Skin epidermis (tissue), 12 donors: ENCODE results near the gene RRBP1.

Experiments used
- H3K27ac ChIP-seq, 21 experiments: fragments of 200-600 bp; sonication (generic) in 11 of 21; one replicate each; pipeline ENCODE4 v1.5.0; 2020; ENCODE audit warnings: mild to moderate bottlenecking in 3 of 21, inconsistent platforms in 2 of 21, moderate library complexity in 2 of 21
- H3K4me3 ChIP-seq, 7 experiments: fragments of 200-600 bp; sonication (generic) in 2 of 7; one replicate each; pipeline ENCODE4 v1.5.0; 2020; ENCODE audit warnings: inconsistent platforms in 2 of 7, mild to moderate bottlenecking in 2 of 7, moderate library complexity in 1 of 7

RRBP1 gene

DNA sequence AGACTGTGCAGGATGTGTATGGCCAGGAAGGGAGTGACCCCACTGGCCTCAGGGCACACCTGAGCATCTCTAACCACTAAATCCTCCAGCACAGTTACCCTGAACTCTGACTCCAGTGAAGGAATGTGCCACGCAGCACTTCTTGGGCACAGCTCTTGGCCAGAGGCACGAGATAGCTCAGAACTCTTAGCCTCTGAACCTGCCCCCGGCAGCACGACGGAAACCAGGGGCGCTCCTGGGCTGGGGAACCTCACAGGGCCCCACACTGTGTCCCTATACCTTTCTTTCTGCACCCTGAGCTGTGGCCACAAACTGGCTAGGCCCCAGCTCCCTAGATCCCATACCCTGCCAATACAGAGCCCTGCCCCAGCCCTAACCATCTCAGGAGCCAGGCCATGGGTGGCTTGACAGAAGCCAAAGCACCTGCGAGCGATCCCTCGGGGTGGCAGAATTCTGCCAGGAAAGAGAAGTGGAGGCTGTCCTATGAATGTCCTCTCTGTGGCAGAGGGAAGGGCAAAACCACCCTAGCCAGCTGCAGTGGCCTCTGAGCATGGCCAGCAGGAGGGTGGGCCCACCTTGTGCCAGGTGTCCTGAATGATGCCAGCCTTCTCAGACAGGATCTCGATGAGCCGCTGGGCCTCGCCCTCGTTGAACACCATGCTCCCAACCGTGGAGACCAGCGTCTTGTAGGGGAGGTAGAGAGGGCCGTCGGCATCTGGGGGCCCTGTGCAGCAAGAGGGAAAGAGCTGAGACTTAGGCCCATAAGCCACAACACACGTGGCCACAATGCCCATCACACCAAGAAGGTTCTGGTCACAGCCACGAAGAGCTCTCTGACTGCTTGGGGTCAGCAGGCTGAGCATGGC lies 39.4 kb downstream of the RRBP1 start:
- H3K27ac ChIP-seq: no peak overlapping the region
- no peak overlapping the region for H3K4me3 ChIP-seq

DNA sequence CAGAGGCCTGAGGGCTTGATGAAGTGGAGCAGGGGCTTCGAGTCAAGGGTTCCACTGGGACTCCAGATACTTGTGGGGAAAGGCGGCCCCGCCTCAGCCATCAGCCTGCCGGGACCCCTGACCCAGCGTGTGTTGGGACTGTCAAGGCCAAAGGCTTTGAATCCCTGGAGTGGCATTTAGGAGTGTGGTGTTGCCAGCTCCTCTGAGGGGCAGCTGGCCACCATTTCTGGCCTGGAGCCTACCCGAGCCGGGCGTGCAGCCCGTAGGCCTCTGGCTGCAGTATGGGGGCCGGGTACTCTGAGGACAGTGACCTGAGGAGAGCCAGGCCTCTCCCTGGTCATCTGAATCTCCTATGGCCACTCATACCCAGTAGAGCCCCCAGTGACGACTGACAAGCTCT lies 40.0 kb downstream of the RRBP1 start:
- Histone ChIP-seq H3K4me3 (no peak overlapping the region), H3K27ac (no peak overlapping the region)

GRCh38 chr20:17641520-17641964 lies 40.5 kb downstream of the RRBP1 start:
- Histone ChIP-seq H3K4me3 (no peak overlapping the region), H3K27ac (no peak overlapping the region)

GRCh38 chr20:17640875-17641378 lies 41.1 kb downstream of the RRBP1 start:
- Histone ChIP-seq H3K27ac (no peak overlapping the region), H3K4me3 (no peak overlapping the region)

GRCh38 chr20:17640146-17640874 lies 41.7 kb downstream of the RRBP1 start:
- no peak overlapping the region for H3K4me3 ChIP-seq
- no peak overlapping the region for H3K27ac ChIP-seq

DNA sequence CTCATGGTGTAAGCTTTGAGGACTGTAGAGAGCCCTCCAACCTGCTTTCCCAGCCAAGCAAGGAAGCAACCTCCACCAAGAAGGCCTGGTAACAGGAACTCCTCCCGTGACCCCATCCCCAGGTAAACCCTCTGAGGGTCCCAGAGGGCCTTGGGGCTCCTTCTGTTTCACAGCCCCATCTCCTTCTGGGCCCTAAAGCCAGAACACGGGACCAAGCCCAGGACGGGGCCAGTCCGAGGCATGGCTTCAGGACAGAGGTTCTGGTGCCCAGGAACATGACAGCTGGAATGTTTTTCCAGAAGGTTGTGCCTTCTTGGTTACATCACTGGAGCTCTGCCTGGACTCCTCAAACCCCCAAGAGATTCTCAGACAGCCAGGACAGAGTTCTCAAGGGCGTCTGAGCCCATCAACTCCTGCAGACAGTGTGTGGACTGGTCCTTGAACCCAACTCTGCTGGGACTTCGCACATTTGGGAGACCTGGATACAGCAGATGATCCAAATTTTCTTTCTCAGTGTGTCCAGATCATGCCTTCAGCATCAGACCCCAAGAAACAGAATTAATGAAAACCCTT lies 43.1 kb downstream of the RRBP1 start:
- no peak overlapping the region for H3K27ac ChIP-seq

GRCh38 chr20:17637985-17638640 lies 43.9 kb downstream of the RRBP1 start:
- Histone ChIP-seq H3K27ac (no peak overlapping the region), H3K4me3 (no peak overlapping the region)

More for the DNA sequence above, 43.1 kb downstream of the RRBP1 start:
- H3K4me3 ChIP-seq: no peak overlapping the region

DNA sequence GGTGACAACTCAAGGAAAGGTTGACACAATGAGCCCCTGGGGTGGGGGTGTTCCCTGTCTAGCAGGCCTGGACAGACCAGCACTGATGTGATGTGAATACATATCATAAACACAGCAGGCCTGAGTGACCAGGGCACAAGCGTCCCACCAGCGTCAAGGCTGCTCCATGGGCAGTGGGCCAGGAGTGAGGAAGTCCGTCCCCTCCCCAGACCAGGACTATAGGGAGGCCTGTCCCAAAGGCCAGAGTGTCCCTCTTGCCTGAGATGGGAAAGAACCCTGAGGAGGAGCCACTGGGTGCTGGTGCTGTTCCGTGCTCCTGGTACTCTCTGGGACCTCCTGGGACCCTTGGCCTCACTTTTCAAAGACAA lies 44.6 kb downstream of the RRBP1 start:
- H3K27ac ChIP-seq: no peak overlapping the region

DNA sequence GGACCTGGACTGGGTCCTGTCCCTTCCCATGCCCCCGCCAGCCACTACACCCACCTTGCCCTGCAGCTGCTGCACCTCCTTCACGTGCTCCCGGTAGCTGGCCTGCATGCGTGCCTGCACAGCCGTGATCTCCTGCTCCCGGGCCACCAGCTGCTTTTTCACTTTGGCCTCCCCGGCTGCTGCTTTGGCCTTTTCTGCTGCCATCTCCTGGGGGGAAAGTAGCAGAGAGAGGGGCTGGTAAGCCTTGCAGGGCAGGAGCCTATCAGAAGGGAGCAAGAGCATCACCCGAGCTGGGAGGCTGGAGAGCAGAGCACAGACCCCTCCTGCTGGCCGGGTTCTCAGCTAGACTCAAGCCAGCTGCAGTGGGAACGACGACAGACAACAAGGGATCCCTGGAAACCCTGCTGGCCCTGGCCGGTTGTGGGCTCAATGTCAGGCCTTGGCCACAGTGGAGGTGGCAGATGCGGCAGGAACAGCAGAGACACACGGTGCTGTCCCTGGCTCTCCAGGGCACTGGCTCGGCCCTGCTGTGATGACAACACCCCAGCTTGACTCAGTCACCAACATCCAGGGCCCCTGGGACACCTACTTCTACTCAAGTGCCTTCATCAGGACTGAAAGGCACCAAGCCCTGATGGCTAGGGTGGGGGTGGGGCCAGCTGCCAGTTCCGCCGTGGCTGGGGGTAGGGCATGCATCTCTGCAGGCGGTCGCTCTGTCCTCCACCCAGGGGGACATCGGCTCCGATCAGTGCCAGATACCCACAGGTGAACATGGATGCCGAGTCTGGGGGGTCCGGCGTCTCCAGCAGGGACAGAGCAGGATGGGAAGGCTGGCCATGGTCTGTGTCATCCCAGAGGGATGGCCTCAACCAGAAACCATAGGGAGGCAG lies 45.3 kb downstream of the RRBP1 start:
- no peak overlapping the region for H3K4me3 ChIP-seq
- no peak overlapping the region for H3K27ac ChIP-seq

More for the DNA sequence above, 44.6 kb downstream of the RRBP1 start:
- no peak overlapping the region for H3K4me3 ChIP-seq

DNA sequence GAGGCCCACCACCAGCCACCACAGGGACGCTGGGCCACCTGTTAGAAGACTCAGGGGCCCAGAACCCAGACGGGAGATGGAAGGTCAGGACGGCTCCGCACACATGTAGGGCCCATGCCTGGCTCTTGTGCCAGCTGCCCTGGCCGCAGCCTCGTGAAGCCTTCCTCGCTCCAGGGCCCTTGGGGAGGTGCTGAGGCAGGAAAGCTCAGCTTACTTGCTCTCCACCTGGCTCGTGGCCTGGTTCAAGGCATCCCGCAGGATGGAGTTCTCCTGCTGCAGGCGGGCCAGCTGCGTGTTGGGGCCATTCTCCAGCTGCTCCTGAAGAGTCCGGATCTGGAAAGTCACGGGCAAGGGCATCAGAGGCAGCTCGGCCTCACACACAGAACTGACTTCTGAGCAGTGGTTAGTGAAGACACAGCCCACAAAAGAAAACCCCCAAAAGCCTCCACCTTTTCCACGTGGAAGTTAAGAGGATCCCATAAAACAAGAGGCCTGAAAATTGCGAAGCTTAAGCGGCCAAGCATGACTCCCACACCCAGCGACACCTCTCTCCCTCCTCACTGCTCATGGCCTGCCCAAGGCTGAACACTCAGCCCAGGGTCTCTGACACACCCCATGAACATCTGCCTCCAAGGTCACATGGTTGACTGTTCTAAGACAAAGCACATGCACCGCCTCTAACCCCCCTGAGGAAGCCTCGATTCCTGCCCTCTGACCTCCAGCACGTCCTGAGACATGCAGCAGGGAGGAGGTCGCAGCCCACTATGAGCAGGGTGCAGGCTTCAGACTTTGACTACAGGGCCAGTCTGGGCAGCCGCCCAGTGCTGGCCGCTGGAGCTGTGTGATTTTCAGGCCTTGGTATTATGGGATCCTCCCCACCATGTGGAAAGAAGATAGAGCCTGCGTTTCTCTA lies 46.5 kb downstream of the RRBP1 start:
- Histone ChIP-seq H3K27ac (peak overlapping the region in 6 of 21 experiments; percentile 9 to 31 (median 18)), H3K4me3 (no peak overlapping the region)

DNA sequence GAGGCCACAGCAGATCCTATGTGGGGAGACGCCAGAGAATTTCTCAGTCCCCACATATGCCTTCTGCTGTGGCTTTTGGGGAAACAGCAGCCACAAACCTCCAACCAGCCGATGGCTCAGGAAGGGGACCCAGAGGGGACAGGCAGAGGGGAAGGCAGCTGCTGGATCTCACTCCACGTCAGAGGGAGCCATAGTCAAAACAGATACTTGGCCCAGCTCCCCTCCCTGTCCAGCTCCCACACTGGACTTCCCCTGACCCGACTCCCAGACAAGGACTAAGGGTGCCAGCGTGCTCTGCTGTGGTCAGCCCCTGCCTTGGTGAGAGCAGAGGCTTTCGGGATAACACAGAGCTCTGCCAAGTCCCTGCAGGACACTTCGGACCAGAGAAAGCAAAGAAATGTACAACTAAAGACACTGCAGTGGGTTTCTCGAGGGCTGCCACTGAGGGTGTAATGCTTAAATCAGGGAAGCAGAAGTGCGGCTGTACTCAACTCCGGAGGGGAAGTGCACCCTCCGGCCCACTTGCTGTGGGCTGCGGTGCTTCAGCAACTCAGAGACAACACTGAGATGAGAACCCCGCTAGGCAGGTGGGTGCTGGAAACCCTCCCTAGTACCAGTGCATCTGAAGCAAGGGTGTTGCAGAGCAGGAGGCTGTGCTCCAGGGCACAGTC lies 47.2 kb downstream of the RRBP1 start:
- H3K4me3 ChIP-seq: no peak overlapping the region
- H3K27ac ChIP-seq: peak overlapping the region in 16 of 21 experiments; percentile 9 to 64 (median 28)

GRCh38 chr20:17633850-17634500 lies 48.1 kb downstream of the RRBP1 start:
- Histone ChIP-seq H3K27ac (peak overlapping the region in 14 of 21 experiments; percentile 9 to 64 (median 34)), H3K4me3 (no peak overlapping the region)

DNA sequence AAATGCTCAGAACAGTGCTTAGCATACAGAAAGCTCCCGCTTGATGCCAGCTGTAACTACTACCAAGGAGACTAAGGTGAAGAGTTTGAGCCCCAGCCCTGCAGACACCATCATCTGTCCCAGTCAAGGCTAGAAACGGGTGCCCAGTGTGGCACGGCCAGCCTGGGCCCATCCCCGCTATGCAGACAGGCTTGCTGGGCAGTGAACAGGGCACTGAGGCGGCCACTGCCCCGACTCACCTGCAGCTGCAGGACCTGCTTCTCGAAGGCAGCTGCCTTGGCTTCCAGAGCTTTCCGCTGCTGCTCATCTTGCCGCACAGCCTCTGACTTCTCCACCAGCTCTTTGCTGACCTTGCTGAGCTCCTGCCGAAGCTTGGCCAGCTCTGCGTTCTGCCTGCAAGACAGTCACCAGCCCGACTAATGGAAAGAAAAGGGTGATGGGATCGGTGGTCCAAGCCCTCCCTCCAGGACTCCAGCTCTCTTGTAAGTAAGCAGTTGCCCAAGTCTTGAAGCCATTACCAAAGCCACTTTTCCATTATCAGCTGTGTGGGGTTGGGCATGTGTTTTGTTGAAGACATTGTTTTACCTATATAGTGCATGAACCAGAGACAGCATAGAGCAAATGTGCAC lies 48.7 kb downstream of the RRBP1 start:
- no peak overlapping the region for H3K27ac ChIP-seq
- no peak overlapping the region for H3K4me3 ChIP-seq

- no peak overlapping the region for H3K4me3 ChIP-seq
- H3K27ac ChIP-seq: peak overlapping the region in 1 of 21 experiments; percentile 20
Observed at GRCh38 chr20:17631576-17632319, 50.3 kb downstream of the RRBP1 start.

DNA sequence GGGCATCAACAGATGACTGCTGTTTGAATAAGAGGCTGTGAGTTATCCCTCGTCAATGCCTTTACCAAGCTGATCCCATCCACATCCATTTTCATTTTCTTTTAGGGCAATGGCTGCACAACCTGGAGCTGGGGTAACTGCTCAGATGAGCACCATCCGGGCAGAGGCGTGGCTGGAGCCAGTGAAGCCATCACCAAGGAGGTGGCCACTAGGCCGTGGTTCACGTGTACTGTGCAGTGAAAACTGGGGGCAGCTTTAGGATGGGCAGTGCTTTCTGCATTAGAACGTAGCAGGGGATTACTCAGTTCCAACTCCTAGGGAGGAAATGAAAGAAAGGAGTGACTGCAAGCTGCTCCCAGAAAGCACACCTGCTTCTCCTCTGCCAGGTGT lies 51.2 kb downstream of the RRBP1 start:
- Histone ChIP-seq H3K4me3 (no peak overlapping the region), H3K27ac (no peak overlapping the region)
